Adrenal gland (tissue), 12 donors: ENCODE measurements around the gene CHID1. TPM values are rescaled to one million over a fixed set of nuclear protein-coding genes. Genes with fewer than 3 reads are reported as not detected.

Experiments
- DNase-seq, 7 donors: peaks; one replicate each; pipeline ENCODE4 v3.0.0-alpha.2; 2019 to 2020
- H3K27ac ChIP-seq, 5 donors: fragments of 200-600 bp; sonication (generic) in 4 of 5; 1 replicate in 3 of 5; 2 replicates in 2 of 5; pipeline versions ENCODE4 v1.5.1 to v1.8.0; 2016 to 2020; ENCODE audit warnings: mild to moderate bottlenecking in 1 of 5
- H3K27me3 ChIP-seq: fragments of 200-600 bp; 2 replicates; pipeline ENCODE4 v1.8.0; 2021
- H3K36me3 ChIP-seq, 2 donors: fragments of 200-600 bp; replicated peaks in 1 of 2; 1 replicate in 1 of 2; 2 replicates in 1 of 2; pipeline versions ENCODE4 v1.5.1 to v1.8.0; 2018 to 2022
- H3K4me1 ChIP-seq, 2 donors: fragments of 200-600 bp; replicated peaks in 1 of 2; 1 replicate in 1 of 2; 2 replicates in 1 of 2; pipeline versions ENCODE4 v1.5.1 to v1.8.0; 2018 to 2021
- H3K4me3 ChIP-seq, 4 donors: fragments of 200-600 bp; sonication (generic) in 3 of 4; one replicate each; pipeline ENCODE4 v1.5.1; 2016 to 2018
- H3K9me3 ChIP-seq, 3 donors: fragments of 200-600 bp; sonication (generic) in 1 of 3; replicated peaks in 1 of 3; 1 replicate in 2 of 3; 2 replicates in 1 of 3; pipeline versions ENCODE4 v1.5.1 to v1.8.0; 2016 to 2021
- CTCF ChIP-seq, 6 experiments: fragments of 450-650 bp in 4 of 6; fragments of 200-600 bp in 2 of 6; sonication (generic) in 1 of 6; IDR thresholded peaks; 1 replicate in 5 of 6; 2 replicates in 1 of 6; pipeline versions ENCODE4 v1.5.1 to v1.8.0; 2016 to 2021; ENCODE audit warnings: antibody characterized with exemption in 6 of 6, mild to moderate bottlenecking in 2 of 6, moderate library complexity in 1 of 6
- POLR2A ChIP-seq, 2 donors: fragments of 450-650 bp; IDR thresholded peaks; one replicate each; pipeline ENCODE4 v1.6.1; 2017; ENCODE audit warnings: antibody characterized with exemption in 2 of 2, mild to moderate bottlenecking in 2 of 2, moderate library complexity in 1 of 2
- WGBS, 4 donors: extraction: QIAGEN DNeasy Blood & Tissue Kit in 2 of 4; methylation state at CpG; one replicate each; pipeline versions ENCODE4 v1.1.5 to v1.1.7; 2013 to 2017; 5-methylcytosine and 5-hydroxymethylcytosine counted together
- intact Hi-C, 2 donors: fragments of 100-400 bp; cut with DNase I; formaldehyde crosslinking; loops; one replicate each; pipeline versions ENCODE4 v1.14.1 to v1.15.0; 2022 to 2023
- polyA plus RNA-seq, 3 donors: library from polyadenylated mRNA; stranded (reverse); fragments of 200-250 nt in 2 of 3; fragments of 350-450 nt in 1 of 3; fragmentation: Illumina TruSeq in 1 of 3; extraction: RNeasy Lipid Tissue Mini Kit (QIAGEN cat#74804) in 1 of 3; gene quantifications; one replicate each; pipeline ENCODE4 v1.2.3, GENCODE V29; 2013 to 2014
- total RNA-seq, 9 donors: library from RNA; depleted of rRNA in 4 of 9; stranded (reverse); fragments of >200 nt in 4 of 9; fragments of 120-200 nt in 1 of 9; fragmentation: NEBNext Ultra II Directional in 1 of 9; extraction: Animal tissue kit (Norgen Biotek cat#: 25700) in 1 of 9; gene quantifications; one replicate each; pipeline versions ENCODE4 v1.1.0 to v1.2.4, GENCODE V29; 2013 to 2023
- donor health status: healthy with polysubstance abuse.
- donor health status: Bipolar disorder and iron deficiency.
- donor health status: DM: yes; HTN: yes; CAD: no.
- donor health status: DM: no; HTN: no; CAD: no.
- donor health status: DM: no; HTN: no; CAD: no.
- donor health status: DM: yes; HTN: yes; CAD: no.

CHID1 gene
- total and polyA plus RNA-seq, 12 donors: 39.2 to 220 (median 96.6) TPM

GRCh38 chr11:875203-875602, 35.4 kb downstream of the CHID1 start:
- intact Hi-C loops: no loop called here

GRCh38 chr11:873706-874105, 36.9 kb downstream of the CHID1 start:
- DNase-seq: no peak
- 71 to 82% (median 78%) methylated on average over 11 to 12 of the region's 12 CpGs for WGBS, 4 donors
- H3K4me3 ChIP-seq: no peak overlapping the region
- H3K27me3 ChIP-seq: no peaks in the 10 kb centered on the region
- no peak for TF ChIP-seq CTCF (IDR thresholded peaks at IDR 0.05)
- no peak for TF ChIP-seq POLR2A (IDR thresholded peaks at IDR 0.05)
- peaks cover 7 to 8% of the 10 kb centered on the region in 2 donors for H3K4me1 ChIP-seq
- intact Hi-C loops: no loop called here
- no peaks in the 10 kb centered on the region for H3K36me3 ChIP-seq
- H3K27ac ChIP-seq: no peak overlapping the region
- no peaks in the 10 kb centered on the region for H3K9me3 ChIP-seq

More at GRCh38 chr11:875203-875602, 35.4 kb downstream of the CHID1 start:
- DNase-seq: no peak
- TF ChIP-seq POLR2A (IDR thresholded peaks at IDR 0.05): no peak
- no peak for TF ChIP-seq CTCF (IDR thresholded peaks at IDR 0.05)
- Histone ChIP-seq H3K36me3 (no peaks in the 10 kb centered on the region), H3K4me3 (no peak overlapping the region), H3K27ac (no peak overlapping the region), H3K4me1 (peaks cover 7 to 8% of the 10 kb centered on the region in 2 donors), H3K9me3 (no peaks in the 10 kb centered on the region), H3K27me3 (no peaks in the 10 kb centered on the region)
- WGBS, 4 donors: 93 to 96% (median 94%) methylated on average over 11 to 16 of the region's 16 CpGs

GRCh38 chr11:872799-873198, 37.8 kb downstream of the CHID1 start:
- Histone ChIP-seq H3K27me3 (no peaks in the 10 kb centered on the region), H3K36me3 (no peaks in the 10 kb centered on the region), H3K4me1 (peaks cover 7 to 8% of the 10 kb centered on the region in 2 donors), H3K9me3 (no peaks in the 10 kb centered on the region), H3K4me3 (no peak overlapping the region), H3K27ac (no peak overlapping the region)
- DNase-seq: no peak
- intact Hi-C loops: no loop called here
- no peak for TF ChIP-seq POLR2A (IDR thresholded peaks at IDR 0.05)
- TF ChIP-seq CTCF (IDR thresholded peaks at IDR 0.05): no peak
- WGBS, 4 donors: 81 to 90% (median 86%) methylated on average over 4 to 9 of the region's 9 CpGs

- H3K9me3 ChIP-seq: no peaks in the 10 kb centered on the region
- H3K36me3 ChIP-seq: peaks cover 0 to 4% of the 10 kb centered on the region in 2 donors
- TF ChIP-seq CTCF (IDR thresholded peaks at IDR 0.05): no peak
- no peak for TF ChIP-seq POLR2A (IDR thresholded peaks at IDR 0.05)
- H3K27ac ChIP-seq: no peak overlapping the region
- H3K4me3 ChIP-seq: no peak overlapping the region
- peaks cover 2 to 3% of the 10 kb centered on the region in 2 donors for H3K4me1 ChIP-seq
- no peak for DNase-seq
- no peaks in the 10 kb centered on the region for H3K27me3 ChIP-seq
- intact Hi-C loops: no loop called here
- 50 to 81% (median 74%) methylated on average over 2 to 9 of the region's 9 CpGs for WGBS, 4 donors
Measured at GRCh38 chr11:871472-871871, 39.1 kb downstream of the CHID1 start.
